Vagina (tissue), 2 donors: ENCODE measurements around the gene ENTPD8.

Experiments used
- CTCF ChIP-seq, 3 experiments: fragments of 450-650 bp in 2 of 3; fragments of 200-600 bp in 1 of 3; sonication (generic) in 1 of 3; IDR thresholded peaks; one replicate each; pipeline ENCODE4 v1.5.1; 2017 to 2019; ENCODE audit warnings: antibody characterized with exemption in 3 of 3, mild to moderate bottlenecking in 2 of 3, moderate library complexity in 2 of 3
- POLR2AphosphoS5 ChIP-seq, 2 donors: sonication (generic); formaldehyde crosslinking; IDR thresholded peaks; one replicate each; pipeline ENCODE4 v1.9.0; 2017; ENCODE audit warnings: antibody characterized with exemption in 2 of 2, mild to moderate bottlenecking in 2 of 2, low read depth in 1 of 2; ENCODE audit not compliant: insufficient read depth in 1 of 2

- TF ChIP-seq CTCF (IDR thresholded peaks at IDR 0.05): no peak
- no peak for TF ChIP-seq POLR2AphosphoS5 (IDR thresholded peaks at IDR 0.05; ENCODE audit: insufficient read depth in 1 of 2, low read depth in 1 of 2)
Observed at GRCh38 chr9:137421838-137422603, 19.1 kb downstream of the ENTPD8 start.
